ENCODE measurements around the gene AMDHD2. TPM values are rescaled to one million over a fixed set of nuclear protein-coding genes. Genes with fewer than 3 reads are reported as not detected.

Gene AMDHD2
- total and polyA plus RNA-seq, 2 of the 8 experiments (the other 6 are each of a cell fraction or from before 2014, with no cell fraction given), result 43.0 to 54.6 TPM

DNA sequence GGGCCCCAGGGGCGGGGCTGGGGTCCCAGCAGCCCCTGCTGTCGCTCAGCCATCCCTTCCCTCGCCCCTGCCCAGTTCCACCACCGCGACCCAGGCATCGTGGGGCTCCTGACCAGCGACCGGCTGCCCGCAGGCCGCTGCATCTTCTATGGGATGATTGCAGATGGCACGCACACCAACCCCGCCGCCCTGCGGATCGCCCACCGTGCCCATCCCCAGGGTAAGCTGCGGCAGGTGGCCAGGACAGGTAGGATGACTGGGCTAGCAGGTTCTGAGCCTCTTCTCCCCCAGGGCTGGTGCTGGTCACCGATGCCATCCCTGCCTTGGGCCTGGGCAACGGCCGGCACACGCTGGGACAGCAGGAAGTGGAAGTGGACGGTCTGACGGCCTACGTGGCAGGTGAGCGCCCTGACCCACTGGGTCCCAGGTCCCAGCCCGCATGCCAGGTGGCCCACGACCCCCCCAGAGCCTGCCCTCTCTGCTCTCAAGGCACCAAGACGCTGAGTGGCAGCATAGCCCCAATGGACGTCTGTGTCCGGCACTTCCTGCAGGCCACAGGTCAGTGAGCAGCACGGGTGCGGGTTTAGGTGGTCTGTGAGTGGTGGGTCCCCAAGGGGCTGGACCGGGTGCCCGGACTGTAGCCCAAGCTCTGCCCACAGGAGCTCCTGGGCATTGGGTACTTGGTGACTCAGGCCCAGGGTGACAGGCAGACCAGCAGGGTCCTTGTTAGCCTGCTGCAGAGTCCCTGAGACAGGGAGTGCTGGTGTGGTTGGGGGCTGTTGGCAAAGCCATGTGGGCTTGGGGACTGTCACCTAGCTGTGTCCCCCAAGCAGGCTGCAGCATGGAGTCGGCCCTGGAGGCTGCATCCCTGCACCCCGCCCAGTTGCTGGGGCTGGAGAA is 8.2 kb downstream of the AMDHD2 start (continued):
- TF ChIP-seq SP1 (IDR thresholded peaks at IDR 0.05; ENCODE audit: low read depth, low read length) (no peak), CHD1 (IDR thresholded peaks at IDR 0.05; ENCODE audit: low read depth, low read length) (no peak), JUN (IDR thresholded peaks at IDR 0.05; ENCODE audit: low read depth, low read length) (no peak), RNF2 (IDR thresholded peaks at IDR 0.05; ENCODE audit: borderline replicate concordance, low read depth, low read length, missing control alignments, poor library complexity, severe bottlenecking) (no peak), BCL11A (IDR thresholded peaks at IDR 0.05; ENCODE audit: low read depth in 2 of 2, low read length in 2 of 2) (no peak), SAP30 (IDR thresholded peaks at IDR 0.05; ENCODE audit: insufficient read depth, insufficient replicate concordance, low read length) (no peak)

Data from H1 (cell line).